Astrocyte of the cerebellum (primary cell): ENCODE results near the gene IGSF22.
"Not testable (repeated sequence)": the region's sequence is repeated elsewhere in the genome, so short reads cannot be mapped to it uniquely, and the experiment has no call there.

Experiments
- DNase-seq: peaks from one replicate; pipeline ENCODE4 v3.0.0-alpha.2; 2011; ENCODE audit warnings: low read depth
- H3K4me3 ChIP-seq: 2 replicates; pipeline ENCODE4 v1.5.1; 2011; ENCODE audit warnings: mild to moderate bottlenecking, low read depth, low read length, moderate library complexity
- CTCF ChIP-seq: IDR thresholded peaks from 2 replicates; pipeline ENCODE4 v1.5.1; 2012; ENCODE audit warnings: low read length, low read depth, moderate library complexity, mild to moderate bottlenecking; ENCODE audit errors: missing control alignments
- in situ Hi-C: cut with HindIII; loops from 2 replicates; pipeline ENCODE4 v1.10.0; 2017; ENCODE audit warnings: low sequenced_read_pairs

Gene IGSF22

DNA sequence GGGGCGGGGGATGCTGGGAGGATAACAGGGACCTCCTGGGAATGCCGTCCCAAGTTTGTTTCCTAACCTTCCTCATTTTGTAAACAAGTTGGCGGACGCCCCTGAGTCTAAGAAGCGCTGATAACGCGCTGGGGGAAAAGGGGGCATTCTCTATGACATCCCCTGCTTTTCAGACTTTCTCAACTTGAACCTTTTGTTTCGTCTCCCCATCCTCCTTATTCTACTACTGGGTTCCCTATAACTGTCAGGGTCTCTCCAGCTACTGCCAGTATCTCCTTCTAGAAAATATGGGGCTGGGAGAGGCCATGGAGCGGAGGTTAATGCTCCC is 26.8 kb downstream of the IGSF22 start:
- no peak for TF ChIP-seq CTCF
- peak overlapping the region; percentile 54 for H3K4me3 ChIP-seq
- in situ Hi-C loops, result no loop called here
- no peak for DNase-seq

DNA sequence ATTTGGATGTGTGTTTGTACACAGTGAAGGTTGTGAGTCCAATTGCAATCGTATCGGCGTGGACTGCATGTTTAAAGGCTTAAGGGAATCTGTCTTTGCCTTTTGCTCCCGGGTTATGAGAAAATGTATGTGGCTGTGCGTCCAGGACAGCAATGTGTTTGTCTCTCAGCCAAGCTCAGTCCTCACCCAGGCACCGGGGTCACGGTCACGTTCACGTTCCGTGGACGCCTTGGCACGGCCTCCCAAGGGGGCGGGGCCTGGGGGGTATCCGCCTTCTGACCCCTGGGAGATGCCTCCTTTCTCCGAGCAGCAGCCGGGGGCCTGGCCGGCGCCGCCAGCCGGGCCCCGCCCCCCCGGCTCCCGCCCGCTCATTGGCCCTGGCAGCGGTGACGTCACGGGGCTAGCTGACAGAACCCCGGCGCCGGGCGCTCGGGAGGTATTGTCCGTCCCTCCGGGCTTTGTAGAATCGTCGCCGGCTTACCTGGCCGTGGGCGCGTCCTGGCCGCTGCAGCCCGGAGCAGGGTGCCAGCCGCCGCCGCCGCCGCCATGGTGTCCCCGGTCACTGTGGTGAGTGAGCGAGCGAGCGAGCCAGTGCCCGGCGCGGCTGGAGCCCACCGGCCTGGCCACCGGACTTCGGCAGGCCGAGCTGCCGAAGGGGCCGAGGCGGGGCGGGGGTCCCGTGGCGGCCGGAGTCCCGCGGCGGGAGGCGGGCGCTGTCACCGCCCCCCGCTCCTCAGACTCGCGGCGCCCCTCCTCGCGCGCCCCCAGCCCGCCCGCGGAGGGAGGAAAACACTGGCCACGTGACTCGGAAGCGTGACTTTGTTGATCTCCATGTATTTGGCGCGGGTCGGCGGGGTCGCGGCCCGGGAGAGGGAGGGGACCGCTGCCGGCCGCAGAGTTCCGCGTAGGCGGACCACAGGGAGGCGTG is 27.4 kb downstream of the IGSF22 start, which contains the start of gene TMEM86A:
TSS of gene TMEM86A (plus strand) at position 439 of the 928 bp plus-strand sequence. CDS start at position 547, 108 bp downstream.
- H3K4me3 ChIP-seq, result peak within 1 kb of the TSS; percentile 54
- TF ChIP-seq CTCF, result no peak
- in situ Hi-C loops, result no loop called here
- no peak for DNase-seq

DNA sequence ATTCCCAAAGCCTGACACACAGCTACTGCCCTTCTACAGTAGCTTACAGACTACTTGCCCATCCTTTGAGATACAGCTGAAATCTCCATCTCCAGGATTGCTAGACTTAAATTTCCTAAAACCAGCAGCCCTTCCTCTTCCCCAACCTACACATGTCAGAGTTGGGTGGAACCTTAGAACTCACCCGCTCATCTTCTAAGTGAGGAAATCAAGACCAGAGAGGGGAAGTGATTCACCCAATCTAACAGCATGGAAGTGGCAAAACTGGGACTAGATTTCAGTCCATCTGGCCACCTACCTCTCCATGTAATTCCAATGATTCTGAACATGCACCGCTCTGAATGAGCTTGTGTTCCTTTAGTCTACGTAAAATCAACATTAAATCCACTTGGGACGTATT is 28.4 kb downstream of the IGSF22 start:
- in situ Hi-C loops, result no loop called here
- DNase-seq, result no peak

DNA sequence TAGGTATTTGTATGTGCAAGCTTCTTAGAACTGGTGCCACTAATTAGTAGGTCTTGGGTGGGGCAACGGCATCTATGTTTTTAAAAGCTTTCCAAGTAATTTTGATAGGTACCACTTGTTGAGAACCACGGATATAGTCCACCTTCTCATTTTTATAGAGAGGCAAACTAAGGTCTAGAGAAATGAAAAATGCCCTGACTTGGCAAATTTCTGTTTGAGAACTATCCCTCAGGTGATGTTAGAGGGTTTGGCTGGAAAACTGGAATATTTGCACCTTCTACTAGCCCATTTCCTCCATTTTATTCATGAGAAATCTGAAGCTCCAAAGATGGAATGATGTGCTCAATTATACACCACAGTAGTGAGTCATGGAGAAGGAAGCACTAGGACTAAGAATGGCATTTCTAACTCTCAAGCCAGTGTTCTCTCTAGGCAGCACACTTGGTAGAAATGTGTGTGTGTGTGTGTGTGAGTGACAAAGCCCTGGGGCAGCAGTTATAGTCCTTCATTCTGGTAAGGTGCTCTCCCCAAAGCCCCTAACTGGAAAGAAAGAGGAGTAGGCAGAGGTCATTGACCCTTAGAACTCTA is 29.3 kb downstream of the IGSF22 start:
- no peak for DNase-seq
- H3K4me3 ChIP-seq, result no peak overlapping the region
- no peak for TF ChIP-seq CTCF
- in situ Hi-C loops, result no loop called here

More for the DNA sequence above, 28.4 kb downstream of the IGSF22 start:
- TF ChIP-seq CTCF, result no peak
- no peak overlapping the region for H3K4me3 ChIP-seq

- DNase-seq, result no peak
- no peak overlapping the region for H3K4me3 ChIP-seq
- in situ Hi-C loops, result no loop called here
- no peak for TF ChIP-seq CTCF
These were observed 32.8 kb downstream of the IGSF22 start for GRCh38 chr11:18692941-18693760.

GRCh38 chr11:18691467-18692140 is 34.4 kb downstream of the IGSF22 start:
- H3K4me3 ChIP-seq, DNase-seq, in situ Hi-C loops: not testable (repeated sequence)
